BJ (cell line): ENCODE data around the gene DNAH14. TPM values are rescaled to one million over a fixed set of nuclear protein-coding genes. Genes with fewer than 3 reads are reported as not detected.
"Not testable (repeated sequence)": the region's sequence is repeated elsewhere in the genome, so short reads cannot be mapped to it uniquely, and the experiment has no call there.

Experiments
- CTCF ChIA-PET: fragments of 350-600 bp; formaldehyde crosslinking; extraction: SDS; loops from one replicate; lab custom pipeline; 2021; ENCODE audit warnings: antibody characterized with exemption, inconsistent platforms; lab: Yijun Ruan, JAX
- POLR2A ChIA-PET: fragments of 300-600 bp; sonication (Branson Sonifier 250); formaldehyde crosslinking; extraction: SDS; loops from one replicate; lab custom pipeline; 2021; ENCODE audit warnings: antibody characterized with exemption; lab: Charles Lee
- DNase-seq: peaks from one replicate; pipeline ENCODE4 v3.0.0-alpha.2; 2011; ENCODE audit warnings: low read depth
- H3K27me3 ChIP-seq: 2 replicates; pipeline ENCODE4 v1.6.0; 2011; ENCODE audit warnings: low read length; ENCODE audit not compliant: control insufficient read depth, insufficient read depth
- H3K36me3 ChIP-seq: 2 replicates; pipeline ENCODE4 v1.5.1; 2011; ENCODE audit warnings: low read length; ENCODE audit not compliant: control insufficient read depth, insufficient read depth
- H3K4me3 ChIP-seq: 2 replicates; pipeline ENCODE4 v1.5.1; 2011; ENCODE audit warnings: low read depth, mild to moderate bottlenecking, control low read depth, low read length
- CTCF ChIP-seq: IDR thresholded peaks from 2 replicates; pipeline ENCODE4 v1.5.1; 2011; ENCODE audit warnings: low read depth, mild to moderate bottlenecking, control low read depth, inconsistent platforms, low read length, moderate library complexity; ENCODE audit not compliant: insufficient read depth
- polyA plus RNA-seq: library from polyadenylated mRNA; depleted of rRNA; stranded (reverse); fragments of >200 nt; gene quantifications from 2 replicates; pipeline ENCODE4 v1.2.3, GENCODE V29; 2011

DNAH14 gene
- polyA plus RNA-seq, 1 experiment, result 1.6 TPM

- ChIA-PET POLR2A (no interaction called here), CTCF (interaction anchor here (0.9 to 2.4 kb wide), 2 partner anchors 9 to 14 kb away, joined by 3 to 9 read pairs; no protein-coding TSS in a partner anchor)
- no peaks in the 10 kb centered on the region for H3K36me3 ChIP-seq
- H3K27me3 ChIP-seq, result no peaks in the 10 kb centered on the region
- TF ChIP-seq CTCF, result no peak
- no peak overlapping the region for H3K4me3 ChIP-seq
- no peak for DNase-seq
These were observed 403.2 kb downstream of the DNAH14 start for GRCh38 chr1:225332686-225333085.

GRCh38 chr1:225335098-225335778, 405.8 kb downstream of the DNAH14 start:
- CTCF ChIA-PET, POLR2A ChIA-PET, DNase-seq, H3K27me3 ChIP-seq, H3K4me3 ChIP-seq, H3K36me3 ChIP-seq: not testable (repeated sequence)

- DNase-seq, result no peak
- TF ChIP-seq CTCF, result no peak
- no peaks in the 10 kb centered on the region for H3K36me3 ChIP-seq
- POLR2A ChIA-PET, result no interaction called here
- CTCF ChIA-PET, result no interaction called here
- peaks cover 2% of the 10 kb centered on the region; the same call in 1 of the 2 replicates for H3K27me3 ChIP-seq
- no peak overlapping the region for H3K4me3 ChIP-seq
These were observed 409.1 kb downstream of the DNAH14 start for GRCh38 chr1:225338545-225338944.

GRCh38 chr1:225341642-225342041, 412.2 kb downstream of the DNAH14 start:
- no peaks in the 10 kb centered on the region for H3K36me3 ChIP-seq
- CTCF ChIA-PET, result interaction anchor here (1.2 kb wide), 1 partner anchor 9 kb away, joined by 3 read pairs; no protein-coding TSS in a partner anchor
- POLR2A ChIA-PET, result no interaction called here
- H3K4me3 ChIP-seq, result no peak overlapping the region
- no peak for TF ChIP-seq CTCF
- no peak for DNase-seq
- H3K27me3 ChIP-seq, result peaks cover 2% of the 10 kb centered on the region; the same call in 1 of the 2 replicates

GRCh38 chr1:225342695-225343094, 413.2 kb downstream of the DNAH14 start:
- no peak for DNase-seq
- Histone ChIP-seq H3K36me3 (no peaks in the 10 kb centered on the region), H3K4me3 (no peak overlapping the region), H3K27me3 (peaks cover 2% of the 10 kb centered on the region; the same call in 1 of the 2 replicates)
- POLR2A ChIA-PET, result no interaction called here
- CTCF ChIA-PET, result no interaction called here
- TF ChIP-seq CTCF, result no peak
